ENCODE data around the gene ITPR1.

DNA sequence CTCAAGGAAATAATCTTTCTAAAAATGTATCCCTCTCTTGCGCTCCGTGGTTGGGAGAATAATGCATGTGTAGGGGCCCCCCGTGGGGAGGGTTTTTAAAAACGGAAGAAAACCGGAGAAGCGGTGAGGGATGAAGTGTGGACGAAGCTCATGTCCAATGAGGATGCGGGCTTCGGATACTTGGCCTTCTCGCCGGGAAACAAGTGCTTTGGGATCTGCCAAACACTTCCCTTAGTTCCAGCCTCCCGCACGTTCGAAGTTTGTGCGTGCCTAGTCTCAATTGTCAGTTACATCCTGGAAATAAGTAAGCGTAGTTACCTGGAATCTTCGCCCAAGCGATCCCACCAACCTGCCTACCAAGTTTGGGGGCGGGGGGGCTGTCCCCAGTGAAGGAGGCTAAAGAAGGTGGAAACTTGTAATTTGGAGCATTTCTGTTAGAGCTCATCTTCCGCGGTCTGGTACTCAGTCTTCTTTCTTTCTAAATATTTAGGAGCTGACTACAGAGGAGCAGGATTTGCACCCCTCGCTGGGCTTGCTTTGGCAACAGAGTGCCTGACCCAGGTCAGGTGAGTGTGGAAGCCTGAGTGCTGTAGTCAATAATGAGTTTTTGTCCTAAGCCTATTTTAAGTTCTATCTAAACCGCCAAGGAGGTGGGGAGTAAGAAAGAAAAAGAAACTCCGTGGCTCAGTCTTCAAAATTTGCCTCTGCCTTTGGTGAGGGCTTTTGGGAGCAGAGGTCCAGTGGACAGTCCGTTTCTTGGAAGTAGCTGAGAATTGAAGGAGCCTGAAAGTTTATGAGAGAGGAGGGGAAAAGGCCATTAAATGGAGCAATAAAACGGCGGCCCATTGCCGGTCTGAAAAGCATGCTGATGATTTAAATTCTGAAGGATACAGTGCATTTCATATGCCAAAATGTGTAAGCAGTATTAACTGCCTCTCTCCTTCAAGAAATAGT is 1.1 kb downstream of the ITPR1 start:
- TF ChIP-seq, protein P1, sequence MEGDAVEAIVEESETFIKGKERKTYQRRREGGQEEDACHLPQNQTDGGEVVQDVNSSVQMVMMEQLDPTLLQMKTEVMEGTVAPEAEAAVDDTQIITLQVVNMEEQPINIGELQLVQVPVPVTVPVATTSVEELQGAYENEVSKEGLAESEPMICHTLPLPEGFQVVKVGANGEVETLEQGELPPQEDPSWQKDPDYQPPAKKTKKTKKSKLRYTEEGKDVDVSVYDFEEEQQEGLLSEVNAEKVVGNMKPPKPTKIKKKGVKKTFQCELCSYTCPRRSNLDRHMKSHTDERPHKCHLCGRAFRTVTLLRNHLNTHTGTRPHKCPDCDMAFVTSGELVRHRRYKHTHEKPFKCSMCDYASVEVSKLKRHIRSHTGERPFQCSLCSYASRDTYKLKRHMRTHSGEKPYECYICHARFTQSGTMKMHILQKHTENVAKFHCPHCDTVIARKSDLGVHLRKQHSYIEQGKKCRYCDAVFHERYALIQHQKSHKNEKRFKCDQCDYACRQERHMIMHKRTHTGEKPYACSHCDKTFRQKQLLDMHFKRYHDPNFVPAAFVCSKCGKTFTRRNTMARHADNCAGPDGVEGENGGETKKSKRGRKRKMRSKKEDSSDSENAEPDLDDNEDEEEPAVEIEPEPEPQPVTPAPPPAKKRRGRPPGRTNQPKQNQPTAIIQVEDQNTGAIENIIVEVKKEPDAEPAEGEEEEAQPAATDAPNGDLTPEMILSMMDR (IDR thresholded peaks at IDR 0.05) = no peak
- TF ChIP-seq EP300 (IDR thresholded peaks at IDR 0.05) = no peak
- no peak for TF ChIP-seq POLR2A (IDR thresholded peaks at IDR 0.05)
